Epidermal melanocyte (primary cell): ENCODE measurements around the gene LORICRIN.

Experiments
- DNase-seq: peaks from one replicate; pipeline ENCODE4 v3.0.0; 2011; ENCODE audit warnings: low spot score; ENCODE audit not compliant: insufficient read length

The LORICRIN gene

GRCh38 chr1:153248176-153248879 is 11.2 kb upstream of the LORICRIN start:
- no peak for DNase-seq

GRCh38 chr1:153250166-153250565 is 9.3 kb upstream of the LORICRIN start:
- DNase-seq, result no peak

DNA sequence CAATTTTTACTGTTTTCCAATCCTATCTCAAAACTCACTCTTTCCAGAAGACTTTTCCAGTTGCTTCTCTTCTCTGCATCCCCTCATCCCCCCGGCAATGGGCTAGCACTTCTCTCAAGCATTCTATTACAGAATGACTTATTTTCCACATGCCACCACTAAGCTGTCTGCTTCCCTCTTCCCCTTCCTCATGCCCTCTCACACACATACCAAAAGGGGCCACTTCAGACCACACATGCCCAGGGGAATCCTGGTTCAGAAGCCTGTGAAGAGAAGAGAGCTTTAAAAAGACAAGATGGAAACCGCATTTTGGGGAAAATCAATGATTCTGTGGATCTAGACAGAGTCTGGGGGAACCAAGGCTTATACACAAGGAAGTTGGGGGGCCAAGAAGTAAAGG is 8.4 kb upstream of the LORICRIN start:
- DNase-seq, result no peak

DNA sequence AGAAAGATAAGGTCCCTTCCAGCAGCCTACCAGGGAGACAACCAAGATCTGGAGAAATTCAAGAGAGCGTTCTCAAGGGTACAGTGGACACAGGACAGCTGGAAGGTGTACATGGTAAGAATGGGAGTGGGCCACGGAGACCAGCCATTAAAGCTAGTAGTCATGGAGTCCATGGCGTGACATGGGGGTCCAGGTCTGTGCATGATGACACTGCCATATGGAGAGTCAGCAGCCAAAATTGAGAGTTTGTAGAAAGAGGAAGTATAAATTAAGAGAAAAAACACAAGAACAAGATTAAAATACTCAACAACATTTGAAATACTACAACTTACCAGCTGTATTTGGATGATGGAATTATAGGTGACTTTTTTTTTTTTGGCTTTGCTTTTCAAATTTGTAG is 7.9 kb upstream of the LORICRIN start:
- DNase-seq, result no peak

DNA sequence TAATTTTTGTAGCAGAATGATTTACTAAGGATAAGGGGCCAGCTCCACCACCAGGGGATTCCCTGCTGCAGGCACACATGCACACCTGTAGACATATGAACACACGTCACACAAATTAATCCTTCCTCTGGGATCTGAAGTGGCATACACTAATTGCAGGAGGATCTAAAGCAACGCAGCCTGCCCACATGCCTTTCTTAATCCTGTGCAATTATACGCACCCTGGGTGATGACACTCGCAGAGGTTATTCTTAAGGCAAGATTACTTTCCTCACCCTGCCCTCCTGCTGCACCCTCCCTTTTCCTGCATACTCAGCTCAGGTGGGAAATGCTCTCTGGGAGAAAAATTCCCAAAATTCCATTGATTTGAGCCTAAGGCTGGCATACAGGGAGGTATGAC is 7.5 kb upstream of the LORICRIN start:
- DNase-seq, result no peak

DNA sequence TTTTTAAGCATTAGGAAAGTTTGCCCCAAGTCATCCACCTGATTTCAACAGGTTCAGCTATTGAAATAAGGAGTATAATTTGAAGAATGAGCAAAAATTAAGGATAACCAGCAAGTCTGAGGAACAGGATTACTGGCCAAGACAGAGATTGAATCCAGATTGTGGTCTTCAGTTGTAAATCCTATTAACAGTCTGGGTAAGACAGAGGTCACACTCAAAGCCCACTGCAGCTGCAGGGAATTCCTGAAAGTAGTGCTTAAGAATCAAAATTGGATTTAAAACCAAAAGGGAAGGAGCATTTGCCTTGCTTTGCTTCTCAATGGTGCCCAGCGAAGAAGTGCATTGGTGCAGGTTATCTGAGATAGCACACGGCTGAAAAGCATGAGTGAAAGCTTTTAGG is 6.4 kb upstream of the LORICRIN start:
- DNase-seq, result no peak

GRCh38 chr1:153253693-153254092 is 5.8 kb upstream of the LORICRIN start:
- no peak for DNase-seq

DNA sequence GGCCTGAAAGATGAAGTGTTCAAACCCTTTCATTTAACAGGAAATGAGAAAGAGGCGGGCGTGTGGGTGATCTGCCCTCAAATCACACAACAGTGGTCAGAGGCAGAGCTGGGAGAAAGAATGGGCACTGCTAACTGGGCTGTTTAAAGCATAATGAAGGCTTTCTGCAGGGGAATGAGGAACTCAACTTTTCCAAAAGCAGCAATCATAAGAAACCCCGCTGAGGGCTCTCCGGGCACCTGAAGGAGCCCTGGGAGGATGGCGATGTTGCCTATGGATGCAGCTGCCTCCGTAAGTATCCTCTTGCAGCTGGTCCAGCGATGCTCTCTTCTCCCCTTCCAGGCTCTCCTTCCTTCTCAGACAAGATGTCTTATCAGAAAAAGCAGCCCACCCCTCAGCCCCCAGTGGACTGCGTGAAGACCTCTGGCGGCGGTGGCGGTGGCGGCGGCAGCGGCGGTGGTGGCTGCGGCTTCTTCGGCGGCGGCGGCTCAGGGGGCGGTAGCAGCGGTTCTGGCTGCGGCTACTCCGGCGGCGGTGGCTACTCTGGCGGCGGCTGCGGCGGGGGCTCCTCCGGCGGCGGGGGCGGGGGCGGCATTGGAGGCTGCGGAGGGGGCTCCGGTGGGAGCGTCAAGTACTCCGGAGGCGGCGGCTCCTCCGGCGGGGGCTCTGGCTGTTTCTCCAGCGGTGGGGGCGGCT is 1.2 kb downstream of the LORICRIN start:
- no peak for DNase-seq

GRCh38 chr1:153261281-153262069 is 2.0 kb downstream of the LORICRIN start:
- no peak for DNase-seq

DNA sequence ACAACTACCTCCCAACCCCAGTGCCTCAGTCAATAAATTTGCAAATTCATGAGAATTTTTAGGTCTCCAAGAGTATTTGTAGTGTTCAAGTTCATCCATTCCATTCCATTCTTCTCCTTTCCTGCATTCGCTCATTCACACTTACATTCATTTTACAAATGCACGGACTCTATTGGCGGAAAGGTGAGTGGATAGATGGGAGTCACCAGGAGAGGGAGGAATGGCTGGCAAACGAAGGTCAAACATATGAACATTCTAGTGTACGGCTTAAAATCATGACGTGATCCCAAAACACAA is 2.5 kb downstream of the LORICRIN start:
- DNase-seq, result no peak

GRCh38 chr1:153262462-153263157 is 3.1 kb downstream of the LORICRIN start:
- no peak for DNase-seq

DNA sequence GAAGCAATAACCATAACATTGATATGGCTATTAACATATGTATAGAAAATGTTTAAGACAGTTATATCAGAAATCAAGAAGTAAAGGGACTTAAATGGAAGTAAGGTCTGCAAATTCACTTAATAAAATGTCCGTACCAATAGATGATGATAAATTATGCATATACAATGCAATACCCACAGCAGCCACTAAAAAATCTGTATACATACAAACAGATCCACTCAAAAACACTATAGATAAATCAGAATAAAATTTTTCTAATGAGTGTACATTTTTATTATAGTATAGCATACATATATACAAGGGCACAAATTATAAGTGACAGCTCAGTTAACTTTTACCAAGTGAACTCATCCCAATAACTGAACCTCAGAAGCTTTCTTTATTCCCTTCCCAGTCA is 6.0 kb downstream of the LORICRIN start:
- DNase-seq, result no peak

DNA sequence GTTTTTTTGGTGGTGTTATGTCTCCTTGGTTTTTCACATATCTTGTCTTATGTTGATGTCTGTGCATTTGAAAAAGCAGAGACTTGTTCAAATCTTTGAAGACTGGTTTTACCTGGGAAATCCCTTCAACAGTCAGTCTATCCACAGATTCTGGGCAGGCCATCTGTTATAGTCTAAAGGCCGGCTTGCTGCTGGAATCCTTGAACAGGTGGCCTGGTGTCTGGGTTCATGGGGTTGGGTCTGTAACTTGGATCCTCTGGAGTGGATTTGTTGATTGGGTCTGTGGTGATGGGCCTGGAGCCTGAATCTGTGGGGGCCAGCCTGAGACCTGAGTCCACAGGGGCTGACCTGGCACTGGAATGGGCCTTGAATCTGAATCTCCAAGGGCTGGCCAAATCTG is 12.2 kb downstream of the LORICRIN start:
- no peak for DNase-seq

DNA sequence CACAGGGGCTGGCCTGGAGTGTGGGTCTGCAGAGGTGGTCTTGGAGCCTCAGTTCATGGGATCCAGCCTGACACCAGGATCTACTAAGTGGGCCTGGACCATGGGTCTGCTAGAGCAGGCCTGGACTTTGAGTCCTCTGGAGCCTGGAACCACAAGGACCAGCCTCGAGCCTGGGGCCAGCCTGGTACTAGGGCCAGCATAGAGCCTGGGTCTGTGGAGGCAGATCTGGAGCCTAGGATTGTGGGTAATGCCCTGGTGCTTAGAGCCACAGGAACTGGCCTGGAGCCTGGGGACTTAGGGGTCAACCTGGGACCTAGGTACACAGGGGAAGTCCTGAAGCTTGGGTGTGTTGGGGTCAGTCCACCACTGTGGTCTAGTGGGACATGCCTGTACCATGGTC is 12.7 kb downstream of the LORICRIN start:
- DNase-seq, result no peak

DNA sequence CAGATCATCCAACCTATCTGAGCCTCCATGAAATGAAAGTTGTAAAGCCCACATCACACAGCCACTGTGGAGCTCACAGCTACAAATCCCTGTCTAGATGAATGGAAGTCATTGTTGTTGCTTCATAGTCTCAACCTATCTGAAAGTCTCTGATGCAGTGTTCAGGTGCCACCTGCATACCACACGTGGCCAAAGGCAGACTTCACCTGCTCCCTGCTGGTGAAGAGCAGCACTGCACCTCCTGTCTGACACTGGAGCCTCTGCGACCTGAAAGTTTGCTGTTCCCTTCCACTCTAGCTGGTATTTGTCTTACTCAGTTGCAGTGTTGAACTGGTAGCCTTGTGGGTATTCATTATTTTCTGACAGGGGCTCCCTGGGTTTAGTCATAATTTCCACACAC is 18.4 kb downstream of the LORICRIN start:
- no peak for DNase-seq

DNA sequence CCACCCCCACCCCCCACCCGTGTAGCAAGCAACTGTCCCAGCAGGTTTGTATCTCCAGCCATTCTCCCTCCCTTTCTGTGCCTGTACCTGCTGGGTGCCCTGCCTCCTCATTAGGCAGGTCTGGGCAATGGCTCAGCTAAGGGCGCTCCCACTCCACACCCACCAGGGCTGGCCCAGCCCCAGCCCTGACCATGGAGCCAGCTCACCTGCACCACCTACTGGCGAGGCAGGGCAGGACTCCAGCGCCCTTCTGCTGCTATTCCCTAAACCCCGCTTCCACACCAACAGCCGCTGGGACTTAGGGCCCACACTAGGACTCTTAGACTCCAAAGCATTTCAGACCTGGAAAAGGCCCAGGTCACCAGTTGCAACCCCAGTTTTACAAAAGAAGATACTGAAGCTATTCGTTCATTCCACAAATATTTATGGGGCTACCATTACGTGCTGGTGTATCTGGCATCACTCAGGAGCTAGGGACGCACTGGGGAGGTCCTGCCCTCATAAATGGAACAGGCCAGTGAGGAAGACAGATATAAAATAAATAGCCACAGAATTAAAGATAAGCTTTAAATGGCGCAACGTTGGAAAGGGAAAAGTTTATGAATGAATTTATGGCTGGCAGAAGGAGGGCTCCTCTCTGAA is 29.3 kb downstream of the LORICRIN start:
- no peak for DNase-seq

DNA sequence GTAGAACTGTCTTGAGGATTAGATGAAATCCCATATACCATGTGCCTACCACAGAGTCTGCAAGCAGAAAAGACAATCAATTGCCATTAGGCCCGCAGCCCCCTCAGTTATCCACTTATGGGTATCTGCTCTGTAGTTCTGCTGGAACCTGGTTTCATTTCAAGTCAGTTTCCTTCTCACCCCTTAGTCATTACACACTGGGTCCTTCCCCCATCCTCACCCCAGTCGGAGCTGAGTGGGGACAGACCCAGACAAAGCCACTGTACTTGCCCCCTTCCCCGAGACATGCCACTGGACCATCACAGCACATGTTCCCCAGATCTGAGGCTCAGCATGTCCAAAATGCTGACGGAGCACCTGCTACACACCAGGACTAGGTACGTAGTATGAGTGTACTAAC is 32.0 kb downstream of the LORICRIN start:
- DNase-seq, result no peak

- no peak for DNase-seq
Measured at GRCh38 chr1:153292185-153292584, 32.7 kb downstream of the LORICRIN start.

DNA sequence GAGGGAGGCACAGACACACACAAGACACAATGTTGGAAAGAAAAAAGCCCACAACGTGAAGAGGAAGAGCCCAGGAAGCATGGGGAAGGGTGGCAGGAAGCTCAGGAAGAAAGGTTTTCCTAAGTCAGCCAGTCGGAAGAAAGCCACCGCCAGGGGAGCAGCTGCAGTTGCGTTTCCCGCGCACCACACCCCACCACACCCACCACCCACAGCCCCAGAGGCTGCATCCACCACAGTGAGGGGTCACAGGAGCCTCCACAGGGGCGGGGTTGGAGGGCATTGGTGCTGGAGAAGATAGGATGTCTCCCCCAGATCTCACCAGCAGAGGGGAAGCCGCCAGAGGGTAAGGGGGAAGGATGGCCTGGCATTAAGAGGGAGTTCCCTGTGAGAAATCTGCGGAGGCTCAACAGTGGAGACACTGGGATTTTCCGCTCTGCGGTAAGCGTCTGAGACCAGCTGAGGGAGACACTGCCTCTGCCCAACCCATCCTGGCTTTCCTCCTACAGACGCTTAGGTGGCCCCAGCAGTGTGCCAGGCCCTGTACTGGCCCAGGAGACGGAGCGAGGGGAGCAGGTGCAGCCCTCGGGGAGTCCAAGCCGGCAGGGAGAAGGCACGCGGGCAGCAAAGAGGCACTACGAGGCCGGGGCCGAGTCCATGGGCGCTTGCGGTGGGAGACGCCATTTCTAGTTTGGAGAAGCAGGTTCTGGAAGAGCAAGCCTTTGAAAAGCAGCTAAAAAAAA is 33.4 kb downstream of the LORICRIN start:
- no peak for DNase-seq

GRCh38 chr1:153293480-153293775 is 33.9 kb downstream of the LORICRIN start:
- no peak for DNase-seq

- DNase-seq, result no peak
Measured at GRCh38 chr1:153293851-153294250, 34.4 kb downstream of the LORICRIN start.
